ENCODE results near the gene PLCH2.
"Not testable (repeated sequence)": the region's sequence is repeated elsewhere in the genome, so short reads cannot be mapped to it uniquely, and the experiment has no call there.

Gene PLCH2

DNA sequence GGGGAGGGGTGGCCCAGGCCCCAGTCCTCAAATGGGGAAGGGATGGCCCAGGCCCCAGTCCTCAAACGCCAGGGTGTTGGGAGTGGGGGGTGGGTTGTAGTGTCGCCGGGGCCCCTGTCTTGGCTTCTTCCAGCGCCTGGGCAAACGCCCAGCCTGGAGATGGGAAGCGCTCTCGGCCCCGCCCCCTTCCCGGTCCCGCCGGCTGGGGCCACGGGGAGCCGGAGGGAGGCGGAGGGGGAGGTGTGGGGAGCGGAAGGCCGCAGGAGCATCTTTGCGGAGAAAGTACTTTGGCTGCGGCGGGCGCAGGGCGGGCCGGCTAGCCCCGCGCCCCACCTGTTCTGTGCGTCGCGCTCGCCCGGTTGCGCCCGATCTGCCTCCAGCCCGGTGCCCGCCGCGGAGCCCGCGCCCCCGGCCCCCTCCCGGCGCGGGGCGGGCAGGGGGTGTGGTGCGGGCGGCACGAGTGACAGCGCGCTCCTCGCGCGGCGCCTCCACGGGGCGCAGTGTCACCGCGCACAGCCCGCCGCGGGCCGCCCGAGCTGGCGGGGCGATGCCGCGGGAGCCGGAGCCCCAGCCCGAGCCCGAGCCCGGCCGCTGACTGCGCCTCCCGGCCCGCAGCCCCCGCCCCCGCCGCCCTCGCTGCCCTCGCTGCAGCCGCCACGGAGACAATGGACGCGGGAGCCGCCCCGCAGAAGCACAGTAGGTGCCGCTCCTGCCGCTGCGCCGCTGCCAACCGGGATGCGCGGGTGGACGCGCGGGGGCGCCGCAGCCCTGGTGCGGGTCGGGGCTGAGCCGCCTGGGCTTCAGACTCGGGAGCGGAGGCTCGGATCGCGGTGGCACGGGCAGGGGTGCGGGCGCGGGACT, 32.6 kb upstream of the PLCH2 start:
- DNase-seq, result no peak

DNA sequence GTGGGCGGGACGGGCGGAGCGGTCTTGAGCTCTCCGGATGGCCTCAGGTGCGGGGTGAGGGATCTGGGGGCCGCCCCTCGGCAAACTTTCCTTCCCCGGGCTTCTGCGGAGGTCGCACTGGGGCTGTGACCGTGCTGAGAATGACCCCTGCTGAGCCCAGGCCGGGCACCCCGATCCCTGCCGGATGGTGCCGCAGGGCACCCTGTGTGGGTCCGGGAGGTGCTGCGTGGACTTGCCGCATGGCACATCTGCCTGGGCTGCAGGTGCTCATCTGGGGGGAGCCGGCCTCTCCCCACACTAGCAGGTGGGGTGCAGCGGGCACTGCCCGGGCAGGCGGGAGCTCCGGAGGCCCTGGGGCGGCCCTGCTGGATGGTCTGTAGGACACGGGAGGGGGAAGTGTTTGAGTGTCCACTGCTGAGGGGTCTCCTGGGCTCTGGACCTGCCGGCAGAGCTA, 31.9 kb upstream of the PLCH2 start:
- no peak for DNase-seq

DNA sequence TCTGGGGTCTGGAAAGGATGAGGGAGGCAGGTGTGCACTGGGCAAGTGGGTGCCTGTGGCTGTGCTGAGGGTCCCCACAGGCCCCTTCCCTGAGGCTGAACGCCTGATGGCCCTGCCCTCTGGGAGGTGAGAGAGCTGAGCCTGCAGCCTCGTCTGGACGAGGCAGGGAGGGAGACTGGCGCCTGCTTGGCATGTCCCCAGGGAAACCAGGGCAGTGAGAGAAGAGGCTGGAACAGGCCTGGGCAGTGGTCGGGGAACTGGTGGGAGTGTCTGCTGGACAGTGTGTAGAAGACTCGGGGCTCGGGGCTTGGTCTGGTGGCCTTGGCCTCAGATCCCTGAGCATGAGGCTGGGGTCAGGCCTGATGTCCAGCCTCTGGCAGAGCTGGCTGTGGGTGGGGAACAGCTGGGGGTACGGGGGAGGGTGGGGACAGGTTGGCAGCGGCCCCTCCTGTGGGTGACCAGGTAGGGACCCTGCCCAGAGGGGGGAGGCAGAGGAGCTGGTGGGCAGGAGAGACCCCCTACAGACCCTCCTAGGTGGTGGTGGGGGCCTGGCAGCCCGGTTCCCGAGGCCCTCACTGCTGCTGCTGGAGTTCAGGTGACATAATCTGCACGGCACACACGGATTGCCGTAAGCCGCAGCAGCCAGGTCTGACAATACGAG, 30.8 kb upstream of the PLCH2 start:
- DNase-seq, result no peak

DNA sequence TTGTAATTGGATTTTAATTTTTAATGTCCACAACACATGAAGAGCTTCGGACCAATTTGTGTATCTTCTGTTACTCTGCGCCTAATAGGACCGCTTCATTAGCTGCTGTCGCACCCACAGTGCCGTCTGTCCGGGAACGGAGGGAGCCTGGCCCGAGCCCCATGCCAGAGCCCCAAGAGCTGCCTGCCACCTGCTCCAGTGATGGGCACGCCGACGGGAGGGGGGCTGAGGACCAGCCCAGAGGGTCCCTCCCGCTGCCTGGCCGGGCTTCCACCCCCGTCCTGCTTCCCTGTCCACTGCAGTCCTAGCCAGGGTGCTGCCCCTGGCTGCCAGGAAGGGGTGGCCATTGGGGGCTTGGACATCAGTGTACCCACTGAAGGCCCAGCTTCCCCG, 30.3 kb upstream of the PLCH2 start:
- no peak for DNase-seq

DNA sequence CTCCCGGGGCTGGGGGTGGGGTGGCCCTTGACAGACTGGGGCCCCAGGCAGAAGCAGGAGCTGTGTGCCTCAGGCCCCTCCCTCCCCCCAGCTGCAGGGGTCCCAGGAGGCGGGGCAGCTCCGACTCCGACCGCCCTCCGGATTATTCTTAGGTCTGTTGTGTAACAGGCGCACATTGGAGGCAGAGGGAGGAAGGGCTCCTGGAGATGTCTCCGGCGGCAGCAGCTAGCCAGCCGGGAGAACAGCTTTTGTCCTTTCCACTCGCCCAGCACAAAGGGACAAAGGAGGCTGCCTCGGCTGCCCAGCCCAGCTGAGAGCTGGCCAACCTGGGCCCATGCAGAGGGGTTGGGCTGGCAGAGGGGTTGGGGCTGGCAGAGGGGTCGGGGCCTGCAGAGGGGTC, 29.7 kb upstream of the PLCH2 start:
- DNase-seq, result no peak

DNA sequence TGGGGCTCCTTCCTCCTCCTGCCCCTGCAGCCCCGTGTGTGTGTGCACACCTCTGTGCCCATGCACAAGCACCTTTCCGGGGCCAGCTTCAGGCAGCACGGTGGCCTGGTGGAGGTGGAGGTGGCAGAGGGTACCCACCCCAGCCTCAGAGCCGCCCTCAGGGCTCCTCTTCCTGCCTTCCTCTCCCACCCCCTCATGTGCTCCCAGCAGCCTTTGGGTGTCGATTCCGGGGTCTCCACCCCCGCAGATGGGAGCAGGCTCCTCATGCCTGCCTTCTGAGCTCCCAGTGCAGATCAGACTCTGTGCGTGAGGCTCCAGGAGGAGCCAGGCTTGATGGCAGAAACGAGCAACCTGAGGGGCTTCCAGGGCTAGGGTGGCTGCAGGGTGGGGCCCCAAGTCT, 29.2 kb upstream of the PLCH2 start:
- DNase-seq, result no peak

DNA sequence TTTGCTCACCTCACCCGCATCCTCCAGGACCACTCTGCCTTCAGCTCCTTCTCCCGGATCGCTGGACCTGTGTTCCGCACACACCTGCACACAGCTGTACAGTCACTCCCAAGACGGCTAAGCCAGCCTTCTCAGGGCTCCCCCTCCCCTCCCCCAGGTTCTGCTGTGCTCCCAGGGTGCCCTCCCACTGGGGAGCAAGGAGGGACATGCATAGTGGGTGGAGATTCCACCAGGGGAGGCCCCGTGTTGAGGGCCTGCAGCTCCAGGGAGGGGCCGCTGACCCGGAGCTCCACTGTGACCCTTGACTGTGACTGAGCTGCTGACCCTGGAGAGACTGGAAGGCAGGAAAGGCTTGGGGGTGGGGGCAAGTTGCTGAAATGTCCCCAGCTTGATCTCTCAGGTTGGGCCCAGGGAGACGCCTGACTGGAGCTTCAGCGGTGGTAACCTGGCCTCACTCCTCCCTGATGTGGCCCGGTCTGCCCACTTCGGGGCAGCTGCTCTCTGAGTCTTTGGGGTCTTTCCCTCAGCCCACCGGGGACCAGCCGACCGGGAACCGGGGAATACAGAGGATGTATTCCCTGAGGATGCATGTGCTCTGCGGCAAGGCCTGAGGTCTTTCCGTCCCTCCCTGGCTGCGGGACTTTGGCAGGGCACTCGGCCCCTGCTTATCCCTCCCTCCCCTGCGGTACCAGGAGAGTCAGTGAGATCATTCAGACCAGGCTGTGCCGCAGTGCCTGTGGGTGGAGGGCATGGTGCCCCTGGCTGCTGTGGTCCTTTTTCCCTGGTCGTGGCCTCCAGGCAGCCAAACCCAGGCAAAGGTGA, 28.6 kb upstream of the PLCH2 start:
- no peak for DNase-seq

DNA sequence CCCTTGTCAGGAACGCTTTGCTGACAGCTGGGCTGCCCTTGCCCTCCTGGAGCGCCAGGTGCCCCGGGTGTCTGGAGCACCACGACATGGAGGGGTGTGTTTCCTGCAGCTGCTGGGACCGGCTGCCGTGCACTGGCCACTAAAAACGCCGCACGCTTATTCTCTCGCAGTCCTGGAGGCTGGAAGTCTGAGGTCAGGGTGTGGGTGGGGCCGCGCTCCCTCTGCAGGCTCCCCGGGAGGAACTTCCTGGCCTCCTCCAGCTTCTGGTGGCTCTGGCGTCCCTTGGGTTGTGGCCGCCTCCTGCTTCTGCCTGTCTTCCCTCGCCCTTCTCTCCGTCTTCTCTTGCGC, 28.0 kb upstream of the PLCH2 start:
- no peak for DNase-seq

DNA sequence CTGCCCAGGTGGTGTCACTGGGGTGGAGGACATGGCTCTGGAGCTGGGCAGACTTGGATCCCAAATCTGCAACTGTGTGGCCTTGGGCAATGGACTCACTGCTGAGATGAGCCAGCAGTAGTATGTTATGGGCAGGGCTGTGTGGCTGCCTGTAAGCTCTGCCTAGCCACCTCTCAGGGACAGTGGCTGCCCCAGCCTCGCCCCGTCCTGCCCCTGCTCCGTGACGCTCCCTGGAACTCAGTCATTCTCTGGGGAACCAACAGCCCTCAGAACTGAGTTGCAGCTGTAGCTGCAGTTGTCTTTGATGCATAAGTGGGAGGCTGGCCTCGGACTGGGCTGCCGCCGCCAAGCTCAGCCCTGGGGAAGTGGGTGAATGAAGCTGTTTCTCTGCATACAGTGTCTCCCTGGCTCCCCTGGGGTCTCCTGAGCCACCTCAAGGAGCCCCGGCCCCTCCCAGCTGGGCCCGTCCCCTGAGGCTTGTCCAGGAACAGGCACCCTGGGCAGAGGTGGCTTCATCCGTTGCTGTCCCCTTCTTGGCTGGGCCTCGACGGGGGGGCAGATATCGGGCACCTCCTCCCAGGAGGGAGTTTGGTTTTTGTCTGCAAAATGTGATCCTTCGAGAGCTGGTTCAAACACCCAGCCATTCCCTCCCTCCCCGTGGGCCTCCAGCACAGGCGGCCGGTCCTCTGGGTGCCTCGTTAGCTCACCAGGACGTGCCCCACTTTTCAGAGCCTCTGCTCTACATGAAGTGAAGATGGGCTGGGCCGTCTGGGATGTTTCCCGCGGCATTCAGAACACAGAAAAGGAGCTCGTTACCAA, 26.2 kb upstream of the PLCH2 start:
- no peak for DNase-seq

DNA sequence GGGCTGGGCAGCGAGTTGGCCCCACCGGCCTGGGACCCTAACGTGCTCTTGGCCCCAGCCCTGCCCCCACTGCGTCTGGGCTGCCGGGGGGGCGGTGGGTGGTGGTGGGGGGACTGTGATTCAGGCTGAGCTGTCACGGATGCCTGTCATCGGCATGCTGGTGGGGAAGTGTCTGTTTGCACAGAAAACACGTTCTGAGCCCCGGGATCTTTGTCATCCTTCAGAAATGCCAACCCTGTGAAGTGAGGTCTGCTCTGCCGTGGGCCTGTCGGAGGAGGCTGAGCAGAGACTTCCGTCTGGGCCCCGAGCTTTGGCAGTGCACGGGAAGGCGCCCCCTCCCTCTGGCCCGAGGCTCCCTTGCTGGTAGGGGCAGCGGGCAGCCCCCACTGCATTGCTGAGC, 24.3 kb upstream of the PLCH2 start:
- DNase-seq, result no peak

DNA sequence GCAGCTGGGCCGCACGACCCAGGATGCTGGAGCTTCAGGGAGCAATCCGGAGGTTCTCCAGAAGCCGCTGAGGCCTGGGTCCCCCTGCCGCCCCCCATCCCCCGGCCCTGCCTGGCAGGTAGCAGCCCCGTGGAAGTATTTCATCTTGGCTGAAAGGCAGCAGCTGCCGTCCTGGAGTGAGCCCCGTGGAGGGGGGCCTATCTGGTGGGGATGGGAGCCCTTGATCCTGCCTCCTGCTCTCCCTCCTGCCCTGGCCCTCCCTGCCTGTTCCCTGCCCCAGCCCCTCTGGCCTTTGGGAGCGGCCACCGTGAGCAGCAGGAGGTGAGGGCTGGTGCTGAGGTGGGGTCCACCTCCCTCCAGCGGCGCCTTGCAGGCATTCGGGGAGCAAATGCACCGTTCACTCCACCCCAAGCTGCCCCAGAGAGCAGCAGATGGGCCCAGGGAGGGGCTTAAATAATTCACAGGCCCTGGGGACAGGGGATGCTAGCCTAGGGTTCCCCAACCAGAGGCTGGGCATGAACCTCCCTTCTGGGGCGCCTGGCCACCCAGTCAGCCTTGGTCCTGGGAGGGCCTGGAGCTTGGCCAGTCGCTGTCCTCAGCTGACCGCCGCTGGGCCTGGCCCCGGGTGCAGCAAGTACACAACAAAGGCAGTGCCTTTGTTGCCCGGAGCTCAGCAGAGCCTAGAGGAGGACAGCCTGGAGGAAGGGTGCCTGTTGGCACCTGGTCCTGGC, 23.7 kb upstream of the PLCH2 start:
- no peak for DNase-seq

DNA sequence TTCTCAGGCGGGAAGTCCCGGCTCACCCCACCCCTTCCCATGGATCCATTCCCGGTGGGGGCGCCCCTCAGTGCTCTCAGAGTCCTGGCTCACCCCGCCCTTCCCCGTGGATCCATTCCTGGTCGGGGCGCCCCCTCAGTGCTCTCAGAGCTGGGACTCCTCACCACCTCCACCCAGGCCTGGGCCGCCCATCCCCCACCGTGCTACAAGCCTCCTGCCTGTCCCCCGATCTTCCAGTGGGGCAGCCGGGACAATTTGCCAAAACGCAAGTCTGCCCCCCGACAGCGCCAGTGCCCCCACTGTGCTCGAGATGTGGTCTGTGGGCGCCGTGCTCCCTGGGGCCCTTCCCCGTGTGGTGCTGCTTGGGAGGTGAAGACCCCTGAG, 23.2 kb upstream of the PLCH2 start:
- no peak for DNase-seq

DNA sequence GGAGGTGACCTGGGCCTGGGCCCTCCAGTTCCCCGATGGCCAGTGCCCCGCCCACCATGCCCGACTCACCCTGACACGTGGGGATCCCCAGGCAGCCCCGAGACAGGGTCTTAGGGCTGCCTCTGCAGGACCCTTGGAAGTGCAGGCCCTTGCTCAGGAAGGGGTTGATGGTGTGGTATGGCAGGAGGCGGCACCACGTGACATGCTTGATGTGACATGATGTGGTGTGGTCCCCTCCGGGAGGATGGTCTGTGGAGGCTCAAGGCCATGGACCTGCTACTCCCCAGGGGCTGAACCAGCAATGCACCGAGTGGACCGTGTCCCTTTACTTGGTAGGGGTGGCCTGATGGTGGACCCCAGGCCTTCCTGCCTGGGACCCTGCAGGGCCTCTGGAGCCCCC, 21.9 kb upstream of the PLCH2 start:
- no peak for DNase-seq

DNA sequence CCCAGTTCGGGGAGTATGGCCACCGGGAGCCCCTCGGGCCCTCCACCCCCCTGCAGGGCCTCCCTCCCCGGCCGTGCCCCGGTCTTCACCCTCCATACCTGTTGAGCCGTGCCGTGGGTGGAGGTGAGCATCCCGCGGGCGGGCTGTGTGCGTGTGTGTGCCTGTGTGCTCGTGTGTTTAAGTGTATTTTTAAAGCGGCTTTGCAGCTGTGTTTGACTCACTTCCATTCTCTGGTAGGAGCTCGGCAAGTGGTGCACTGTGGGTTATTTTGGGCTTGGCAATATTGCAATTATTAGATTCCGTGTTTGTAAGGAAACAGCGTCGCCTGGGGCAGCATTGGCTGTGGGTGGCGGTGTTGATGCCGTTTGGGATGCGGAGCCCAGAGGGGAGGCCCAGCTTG, 20.3 kb upstream of the PLCH2 start:
- no peak for DNase-seq

DNA sequence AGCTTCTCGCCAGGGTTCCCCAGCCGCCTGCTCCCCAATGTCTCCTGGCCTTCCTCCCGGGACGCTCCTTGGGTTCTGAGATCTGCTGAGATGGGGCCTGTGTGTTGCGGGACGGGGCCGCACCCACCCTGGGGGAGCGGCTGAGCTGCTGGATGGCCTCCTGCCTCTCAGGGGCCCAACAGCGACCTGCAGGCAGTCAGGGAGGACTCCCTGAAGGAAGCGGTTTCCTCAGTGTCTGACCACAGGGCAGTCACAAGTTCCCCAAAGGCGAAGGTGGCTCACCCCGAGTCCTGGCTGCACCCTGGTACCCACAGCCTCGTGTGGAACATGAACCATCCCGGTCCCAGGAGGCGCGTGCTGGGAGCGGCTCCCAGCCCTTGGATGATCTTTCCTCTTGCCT, 18.6 kb upstream of the PLCH2 start:
- no peak for DNase-seq

DNA sequence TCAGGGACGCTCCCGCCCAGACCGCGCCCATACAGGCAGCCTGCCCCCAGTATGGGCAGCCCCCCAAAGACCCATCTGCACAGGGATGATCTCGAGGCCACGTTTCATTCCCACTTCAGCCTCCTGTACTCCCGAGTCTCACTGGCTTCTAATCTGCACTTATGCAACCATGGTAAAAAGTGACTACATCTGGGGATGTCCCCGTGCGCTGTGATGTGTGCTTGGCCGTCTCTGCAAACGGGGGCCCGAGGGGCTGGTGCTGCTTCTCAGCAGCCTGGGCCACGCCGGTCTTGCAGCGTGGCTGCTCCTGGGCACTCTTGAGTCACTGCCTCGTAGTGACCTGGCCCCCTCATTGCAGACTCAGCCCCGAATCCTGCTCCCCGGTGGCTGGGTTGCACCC, 17.4 kb upstream of the PLCH2 start:
- no peak for DNase-seq

DNA sequence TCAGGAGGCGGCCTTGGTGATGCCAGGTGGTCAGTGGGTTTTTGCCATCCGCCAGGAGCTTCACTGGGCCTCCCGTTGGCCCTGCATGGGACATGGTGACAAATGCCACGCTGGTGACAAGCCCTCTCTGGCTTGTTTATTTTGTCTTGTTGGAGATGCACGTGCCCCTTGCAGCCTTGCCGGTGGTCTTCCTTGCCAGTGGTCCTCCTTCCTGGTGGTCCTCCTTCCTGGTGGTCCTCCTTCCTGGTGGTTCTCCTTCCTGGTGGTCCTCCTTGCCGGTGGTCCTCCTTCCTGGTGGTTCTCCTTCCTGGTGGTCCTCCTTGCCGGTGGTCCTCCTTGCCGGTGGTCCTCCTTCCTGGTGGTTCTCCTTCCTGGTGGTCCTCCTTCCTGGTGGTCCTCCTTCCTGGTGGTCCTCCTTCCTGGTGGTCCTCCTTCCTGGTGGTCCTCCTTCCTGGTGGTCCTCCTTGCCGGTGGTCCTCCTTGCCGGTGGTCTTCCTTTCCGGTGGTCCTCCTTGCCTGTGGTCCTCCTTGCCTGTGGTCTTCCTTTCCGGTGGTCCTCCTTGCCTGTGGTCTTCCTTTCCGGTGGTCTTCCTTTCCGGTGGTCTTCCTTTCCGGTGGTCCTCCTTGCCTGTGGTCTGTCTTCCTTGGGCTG, 16.9 kb upstream of the PLCH2 start:
- not testable (repeated sequence) for DNase-seq

DNA sequence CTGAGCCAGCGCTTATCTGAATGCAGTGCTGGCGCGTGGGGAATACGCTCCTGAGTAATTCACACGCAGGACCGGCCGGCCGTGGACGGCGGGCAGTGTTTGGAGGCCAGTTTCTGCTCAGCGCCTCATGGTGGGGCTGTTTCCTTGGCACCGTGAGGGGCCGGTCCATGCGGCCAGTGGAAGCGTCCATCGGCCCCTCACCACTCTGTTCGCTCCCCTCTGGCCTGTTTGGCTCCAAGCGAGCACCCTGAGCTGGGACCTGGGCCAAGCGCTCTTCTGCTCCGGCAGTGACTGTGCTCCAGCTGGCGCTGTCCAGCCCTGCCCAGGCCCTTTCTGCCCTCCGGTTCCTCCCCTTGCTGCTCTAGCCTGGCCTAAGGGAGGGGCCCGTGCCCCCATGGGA, 16.3 kb upstream of the PLCH2 start:
- no peak for DNase-seq

DNA sequence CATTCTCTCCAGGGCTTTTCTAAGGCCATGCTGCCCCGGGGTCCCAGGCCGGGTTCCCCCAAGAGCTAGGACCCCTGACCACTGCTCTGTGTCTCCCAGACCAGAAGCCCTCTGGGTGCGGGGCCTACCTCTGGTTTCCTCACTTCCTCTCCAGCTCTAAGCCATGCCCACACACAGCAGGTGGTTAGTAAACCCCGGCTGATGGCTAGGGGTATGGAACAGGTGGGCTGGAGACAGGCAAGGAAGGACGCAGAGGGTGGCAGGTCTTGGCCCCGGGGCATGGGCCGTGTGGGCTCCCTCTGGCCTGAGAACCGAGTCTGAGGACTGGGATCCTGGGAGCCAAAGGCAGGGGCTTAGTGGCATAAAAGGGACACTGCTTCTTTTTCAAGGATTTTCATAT, 15.9 kb upstream of the PLCH2 start:
- no peak for DNase-seq

DNA sequence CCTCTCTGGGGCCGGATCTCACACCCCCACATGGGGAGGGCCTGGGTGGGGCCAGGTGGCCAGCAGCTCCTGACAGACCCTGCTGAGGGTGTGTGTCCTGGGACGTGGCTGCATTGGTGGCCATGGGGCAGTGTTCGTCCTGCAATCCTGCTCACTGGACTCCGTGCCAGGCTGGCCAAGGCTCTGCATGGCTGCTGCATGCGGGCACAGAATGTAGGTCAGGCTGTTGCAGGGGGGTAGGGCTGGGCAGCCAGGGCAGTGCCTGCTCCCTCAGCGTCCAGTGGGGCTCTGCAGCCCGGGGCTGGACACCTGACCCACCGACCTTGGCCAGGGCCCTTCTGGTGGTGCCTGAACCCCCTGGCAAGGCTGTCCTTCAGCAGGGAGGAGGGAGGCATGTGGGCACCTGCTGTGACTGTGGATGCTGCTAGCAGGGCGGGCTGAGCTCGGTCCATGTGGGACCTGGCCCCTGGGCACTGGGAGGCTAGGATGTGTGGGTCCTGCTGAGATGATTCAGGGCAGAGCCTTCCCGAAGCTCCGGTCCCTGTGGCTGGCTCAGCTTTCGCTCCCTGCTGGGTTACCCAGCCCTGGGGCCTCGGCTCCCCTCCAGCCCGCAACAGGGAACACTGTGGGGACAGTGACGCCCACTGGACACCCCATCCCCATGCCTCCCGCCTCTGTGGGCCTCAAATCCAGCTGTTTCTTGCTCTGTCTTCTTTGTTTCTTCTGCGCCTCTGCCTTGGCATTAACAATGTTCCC, 14.9 kb upstream of the PLCH2 start:
- DNase-seq, result no peak

DNA sequence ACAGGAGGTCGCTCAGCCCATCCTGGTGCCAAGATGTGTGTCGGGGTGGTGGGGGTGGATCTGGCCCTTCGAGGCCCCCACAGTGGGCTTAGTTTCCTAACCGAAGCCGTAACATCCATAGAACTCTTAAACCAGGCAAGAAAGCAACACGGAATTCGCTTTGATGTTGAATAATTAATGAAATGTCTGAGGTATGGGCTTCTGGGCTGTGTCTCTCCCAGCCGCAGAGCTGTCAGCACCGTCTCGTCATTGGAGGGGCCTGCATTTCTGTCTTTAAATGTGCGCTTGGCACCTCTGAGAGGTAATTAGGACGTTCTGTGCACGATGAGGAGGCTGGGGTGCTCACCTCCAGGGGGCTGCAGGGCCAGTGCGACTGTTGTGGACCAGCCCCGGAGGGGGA, 13.3 kb upstream of the PLCH2 start:
- DNase-seq, result no peak
